Mononuclear cell (primary cell): Measurements from ENCODE around the gene PRAME. TPM values are rescaled to one million over a fixed set of nuclear protein-coding genes. Genes with fewer than 3 reads are reported as not detected.
"Not testable (repeated sequence)": the region's sequence is repeated elsewhere in the genome, so short reads cannot be mapped to it uniquely, and the experiment has no call there.

ENCODE experiments used
- H3K27me3 ChIP-seq: 2 replicates; pipeline ENCODE4 v1.6.0; 2011; ENCODE audit warnings: low read length, control low read depth; ENCODE audit not compliant: insufficient read depth
- H3K4me1 ChIP-seq: 2 replicates; pipeline ENCODE4 v1.5.1; 2011; ENCODE audit warnings: mild to moderate bottlenecking, low read length, control low read depth; ENCODE audit not compliant: insufficient read depth
- H3K4me3 ChIP-seq: 2 replicates; pipeline ENCODE4 v1.5.1; 2011; ENCODE audit warnings: mild to moderate bottlenecking, low read length, moderate library complexity
- H3K9me3 ChIP-seq: 2 replicates; pipeline ENCODE4 v1.5.1; 2011; ENCODE audit warnings: low read depth, mild to moderate bottlenecking, control low read depth, low read length
- total RNA-seq: library from RNA; depleted of rRNA; stranded (reverse); fragments of >200 nt; gene quantifications from one replicate; pipeline ENCODE4 v1.2.3, GENCODE V29; 2012

The PRAME gene
- total RNA-seq, 1 donor = not detected

- Histone ChIP-seq H3K4me1 (peaks cover 21% of the 10 kb centered on the region), H3K4me3 (no peak overlapping the region)
Measured at GRCh38 chr22:22547692-22548300, 11.3 kb downstream of the PRAME start.

GRCh38 chr22:22547226-22547625, 11.8 kb downstream of the PRAME start:
- Histone ChIP-seq H3K27me3 (no peaks in the 10 kb centered on the region), H3K9me3 (no peaks in the 10 kb centered on the region), H3K4me3 (no peak overlapping the region), H3K4me1 (peaks cover 21% of the 10 kb centered on the region)

More at GRCh38 chr22:22547692-22548300, 11.3 kb downstream of the PRAME start:
- Histone ChIP-seq H3K9me3 (no peaks in the 10 kb centered on the region), H3K27me3 (no peaks in the 10 kb centered on the region)

DNA sequence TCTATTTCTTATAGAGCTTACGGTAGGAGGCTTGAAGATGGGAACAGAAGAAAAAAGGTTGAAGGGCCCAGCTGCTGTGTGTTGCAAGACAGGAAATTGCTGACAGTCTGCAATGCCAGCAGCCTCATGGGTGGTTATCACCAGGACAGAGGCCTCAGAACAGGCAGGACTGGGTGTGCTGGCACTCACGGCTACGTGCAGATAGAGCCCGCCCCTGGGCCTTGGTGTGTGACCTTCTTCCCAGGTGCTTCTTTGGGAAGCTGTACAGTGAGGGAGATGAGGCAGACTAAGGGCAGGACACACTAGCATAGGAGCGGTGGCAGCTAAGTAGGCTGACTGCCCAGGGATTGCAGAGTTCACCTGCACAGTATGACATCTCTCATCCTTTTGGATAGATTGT, 12.6 kb downstream of the PRAME start:
- no peak overlapping the region for H3K4me3 ChIP-seq
- H3K9me3 ChIP-seq = no peaks in the 10 kb centered on the region
- no peaks in the 10 kb centered on the region for H3K27me3 ChIP-seq
- H3K4me1 ChIP-seq = peaks cover 21% of the 10 kb centered on the region

GRCh38 chr22:22545084-22545483, 14.0 kb downstream of the PRAME start:
- Histone ChIP-seq H3K4me1 (peaks cover 21% of the 10 kb centered on the region), H3K4me3 (no peak overlapping the region), H3K27me3 (no peaks in the 10 kb centered on the region), H3K9me3 (no peaks in the 10 kb centered on the region)

DNA sequence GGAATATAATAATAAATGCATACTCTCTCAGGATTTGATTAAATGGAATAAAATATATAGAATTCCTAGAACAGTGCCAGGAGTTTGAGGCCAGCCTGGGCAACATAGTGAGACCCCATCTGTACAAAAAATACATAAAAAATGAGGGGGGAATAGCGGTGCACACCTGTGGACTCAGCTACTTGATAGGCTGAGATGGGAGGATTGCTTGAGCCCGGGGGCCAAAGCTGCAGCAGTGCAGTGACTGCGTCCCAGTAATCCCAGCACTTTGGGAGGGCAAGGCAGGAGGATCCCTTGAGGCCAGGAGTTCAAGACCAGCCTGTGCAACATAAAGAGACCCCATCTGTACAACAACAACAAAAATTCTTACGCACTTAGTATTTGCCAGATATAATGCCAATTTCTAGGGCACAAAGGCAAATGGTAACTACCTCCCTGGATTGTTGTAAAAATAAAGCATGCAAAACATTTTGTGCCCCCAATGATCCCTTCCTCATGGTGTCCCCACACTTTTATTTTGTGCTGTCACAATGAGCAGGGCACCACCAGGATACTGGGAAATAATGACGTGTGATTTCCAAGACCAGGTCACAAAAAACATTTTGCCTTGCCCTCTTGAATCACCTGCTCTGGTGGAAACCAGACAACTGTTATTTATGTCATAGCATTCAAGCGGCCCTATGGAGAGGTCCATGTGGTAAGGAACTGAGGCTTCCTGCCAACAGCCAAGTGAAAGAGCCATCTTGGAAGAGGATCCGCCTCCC, 20.7 kb downstream of the PRAME start:
- H3K4me1 ChIP-seq = no peaks in the 10 kb centered on the region

DNA sequence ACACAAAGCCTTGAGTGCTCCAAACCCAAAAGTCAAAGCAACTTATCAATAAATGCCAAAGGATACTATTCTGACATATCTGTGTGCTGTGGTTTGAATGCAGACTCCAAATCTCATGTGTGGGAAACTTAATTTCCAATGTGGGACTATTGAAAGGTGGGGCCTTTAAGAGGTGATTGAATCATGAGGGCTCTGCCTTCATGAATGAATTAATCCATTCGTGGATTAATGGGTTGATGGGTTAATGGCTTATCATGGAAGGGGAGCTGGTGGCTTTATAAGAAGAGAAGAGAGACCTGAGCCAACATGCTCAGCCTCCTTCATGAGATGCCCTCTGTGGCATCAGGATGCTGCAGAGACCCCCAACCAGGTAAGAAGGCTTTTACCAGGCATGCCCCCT, 22.1 kb downstream of the PRAME start:
- Histone ChIP-seq H3K9me3 (no peaks in the 10 kb centered on the region), H3K27me3 (no peaks in the 10 kb centered on the region), H3K4me3 (no peak overlapping the region), H3K4me1 (no peaks in the 10 kb centered on the region)

More for the DNA sequence above, 20.7 kb downstream of the PRAME start:
- no peaks in the 10 kb centered on the region for H3K27me3 ChIP-seq
- H3K4me3 ChIP-seq = no peak overlapping the region
- H3K9me3 ChIP-seq = no peaks in the 10 kb centered on the region

- Histone ChIP-seq H3K4me1 (no peaks in the 10 kb centered on the region), H3K4me3 (no peak overlapping the region), H3K27me3 (no peaks in the 10 kb centered on the region), H3K9me3 (no peaks in the 10 kb centered on the region)
Measured at GRCh38 chr22:22536515-22536914, 22.6 kb downstream of the PRAME start.

DNA sequence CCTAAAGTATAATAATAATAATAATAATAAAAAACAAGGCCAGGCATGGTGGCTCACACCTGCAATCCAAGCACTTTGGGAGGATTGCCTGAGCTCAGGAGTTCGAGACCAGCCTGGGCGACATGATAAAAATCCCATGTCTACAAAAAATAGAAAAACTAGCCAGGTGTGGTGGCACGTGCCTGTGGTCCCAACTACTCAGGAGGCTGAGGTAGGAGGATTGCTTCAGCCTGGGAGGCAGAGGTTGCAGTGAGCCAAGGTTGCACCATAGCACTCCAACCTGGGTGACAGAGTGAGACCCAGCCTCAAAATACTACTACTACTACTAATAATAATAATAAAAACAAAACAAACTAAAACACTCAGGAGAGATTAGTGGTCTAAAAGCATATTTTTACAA, 23.4 kb downstream of the PRAME start:
- Histone ChIP-seq H3K4me3 (no peak overlapping the region), H3K9me3 (no peaks in the 10 kb centered on the region), H3K27me3 (no peaks in the 10 kb centered on the region), H3K4me1 (no peaks in the 10 kb centered on the region)

DNA sequence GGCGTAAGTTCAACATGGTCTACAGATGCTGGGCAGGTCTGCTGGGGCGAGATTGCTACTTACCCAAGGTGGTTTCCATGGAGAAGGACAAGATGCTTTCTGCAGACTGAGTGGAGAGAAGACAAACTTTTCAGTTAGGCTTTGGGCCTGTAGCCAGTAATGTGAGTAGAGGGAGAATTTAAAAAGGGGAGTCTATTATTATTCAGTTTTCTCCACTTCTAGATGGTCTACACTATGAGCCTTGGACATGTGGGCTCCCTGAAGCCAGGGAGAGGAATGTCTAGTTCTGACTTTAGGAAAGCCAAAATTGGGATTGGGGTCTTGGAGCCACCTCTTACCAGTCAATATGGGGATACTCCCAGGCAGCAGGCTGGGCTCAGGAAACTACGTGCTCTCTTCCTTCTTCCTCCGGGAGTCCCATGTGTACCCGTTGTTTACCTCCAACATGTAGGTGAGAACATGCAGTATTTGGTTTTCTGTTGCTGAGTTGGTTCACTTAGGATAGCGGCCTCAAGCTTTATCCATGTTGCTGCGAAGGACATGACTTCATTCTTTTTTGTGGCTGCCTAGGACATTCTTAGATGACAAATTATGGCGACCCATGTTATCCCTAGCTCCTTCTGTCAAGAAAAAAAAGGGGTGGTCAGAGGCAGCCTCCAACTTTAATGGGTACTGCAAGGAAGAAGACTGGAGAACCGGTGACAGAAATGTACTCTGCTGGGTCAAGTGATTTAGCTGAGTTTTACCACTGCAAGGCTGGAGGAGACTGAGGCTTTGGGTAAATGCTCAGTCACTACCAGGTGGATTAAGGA, 24.3 kb downstream of the PRAME start:
- Histone ChIP-seq H3K4me3 (no peak overlapping the region), H3K27me3 (no peaks in the 10 kb centered on the region), H3K9me3 (no peaks in the 10 kb centered on the region), H3K4me1 (no peaks in the 10 kb centered on the region)

DNA sequence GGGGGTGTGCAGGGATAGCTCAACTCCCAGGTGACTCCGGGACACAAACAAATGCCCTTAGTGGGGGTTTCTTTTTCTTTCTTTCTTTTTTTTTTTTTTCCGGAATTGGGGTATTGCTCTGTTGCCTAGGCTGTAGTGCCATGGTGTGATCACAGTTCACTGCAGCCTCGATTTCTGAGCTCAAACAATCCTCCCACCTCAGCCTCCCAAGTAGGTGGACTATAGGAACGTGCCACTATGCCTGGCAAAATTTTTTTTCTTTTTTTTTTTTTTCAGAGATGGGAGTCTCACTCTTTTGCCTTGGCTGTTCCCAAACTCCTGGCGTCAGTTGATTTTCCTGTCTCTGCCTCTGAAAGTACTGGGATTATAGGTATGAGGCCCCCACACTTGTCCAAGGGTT, 25.2 kb downstream of the PRAME start:
- Histone ChIP-seq H3K27me3 (no peaks in the 10 kb centered on the region), H3K4me1 (no peaks in the 10 kb centered on the region), H3K4me3 (no peak overlapping the region), H3K9me3 (no peaks in the 10 kb centered on the region)

GRCh38 chr22:22533417-22533816, 25.6 kb downstream of the PRAME start:
- H3K4me1 ChIP-seq = no peaks in the 10 kb centered on the region
- no peak overlapping the region for H3K4me3 ChIP-seq
- H3K27me3 ChIP-seq = no peaks in the 10 kb centered on the region
- H3K9me3 ChIP-seq = no peaks in the 10 kb centered on the region

GRCh38 chr22:22532547-22533071, 26.5 kb downstream of the PRAME start:
- H3K9me3 ChIP-seq, H3K4me1 ChIP-seq, H3K27me3 ChIP-seq, H3K4me3 ChIP-seq: not testable (repeated sequence)

DNA sequence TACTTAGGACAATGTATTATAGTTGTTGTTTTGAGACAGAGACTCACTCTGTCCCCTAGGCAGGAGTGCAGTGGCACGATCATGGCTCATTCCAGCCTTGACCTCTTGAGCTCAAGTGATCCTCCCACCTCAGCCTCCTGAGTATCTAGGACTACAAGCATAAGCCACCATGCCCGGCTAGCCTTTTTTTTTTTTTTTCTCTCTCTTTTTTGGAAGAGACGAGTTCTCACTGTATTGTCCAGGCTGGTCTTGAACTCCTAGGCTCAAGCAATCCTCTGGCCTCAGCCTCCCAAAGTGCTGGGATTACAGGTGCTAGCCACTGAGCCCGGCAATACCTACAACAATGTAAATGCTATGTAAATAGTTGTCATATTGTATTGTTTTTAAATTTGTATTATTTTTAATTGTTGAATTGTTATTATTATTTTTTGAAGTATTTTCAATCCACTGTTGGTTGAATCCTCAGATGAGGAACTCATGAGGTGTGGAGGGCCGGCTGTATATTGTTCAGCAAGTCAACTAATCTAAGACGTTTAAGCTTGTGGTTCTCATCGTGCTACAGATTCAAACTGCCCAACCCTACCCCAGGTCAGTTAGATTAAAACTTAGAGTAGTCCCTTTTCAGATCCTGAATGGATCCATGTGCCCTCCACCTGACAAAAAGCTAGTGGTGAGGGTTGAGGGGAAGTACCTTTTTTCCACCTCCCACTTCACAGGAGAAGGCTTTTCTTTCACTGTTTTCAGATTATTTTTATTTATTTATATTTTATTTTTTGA, 27.1 kb downstream of the PRAME start:
- Histone ChIP-seq H3K4me1 (no peaks in the 10 kb centered on the region), H3K9me3 (no peaks in the 10 kb centered on the region), H3K4me3 (no peak overlapping the region), H3K27me3 (no peaks in the 10 kb centered on the region)

DNA sequence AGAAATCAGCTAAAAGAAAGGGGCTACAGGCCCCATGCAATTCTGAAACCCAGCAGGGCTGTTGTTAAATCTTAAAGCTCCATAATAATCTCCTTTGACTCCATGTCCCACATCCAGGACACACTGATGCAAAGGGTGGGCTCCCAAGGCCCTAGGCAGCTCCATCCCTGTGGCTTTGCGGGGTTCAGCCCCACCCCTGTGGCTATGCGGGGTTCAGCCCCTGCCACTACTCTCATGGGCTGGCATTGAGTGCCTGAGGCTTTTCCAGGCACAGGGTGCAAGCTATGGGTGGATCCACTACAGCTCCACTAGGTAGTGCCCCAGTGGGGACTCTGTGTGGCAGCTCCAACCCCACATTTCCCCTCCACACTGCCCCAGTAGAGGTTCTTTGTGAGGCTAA, 30.3 kb downstream of the PRAME start:
- H3K4me3 ChIP-seq = no peak overlapping the region
- no peaks in the 10 kb centered on the region for H3K9me3 ChIP-seq
- no peaks in the 10 kb centered on the region for H3K27me3 ChIP-seq
- H3K4me1 ChIP-seq = peaks cover 6% of the 10 kb centered on the region
